Small intestine (tissue), 7 donors: ENCODE results near the gene CDH13. TPM values are rescaled to one million over a fixed set of nuclear protein-coding genes. Genes with fewer than 3 reads are reported as not detected.

ENCODE experiments used
- DNase-seq, 2 donors: peaks; one replicate each; pipeline versions ENCODE4 v3.0.0 to v3.0.0-alpha.2; 2013
- FAIRE-seq: peaks from 2 replicates; lab custom pipeline; 2012; peaks lifted over from hg19 to GRCh38; lab: Jason Lieb, UNC
- H3K27ac ChIP-seq, 3 donors: one replicate each; pipeline ENCODE4 v1.5.1; 2013; ENCODE audit warnings: low read length in 2 of 3, mild to moderate bottlenecking in 2 of 3, control low read depth in 1 of 3, inconsistent platforms in 1 of 3, low read depth in 1 of 3, moderate library complexity in 1 of 3
- H3K27me3 ChIP-seq, 3 donors: one replicate each; pipeline ENCODE4 v1.6.1; 2013; ENCODE audit warnings: low read length in 3 of 3, inconsistent platforms in 1 of 3; ENCODE audit not compliant: control insufficient read depth in 3 of 3, insufficient read depth in 3 of 3
- H3K36me3 ChIP-seq, 3 donors: one replicate each; pipeline ENCODE4 v1.6.1; 2013; ENCODE audit warnings: low read length in 3 of 3, inconsistent platforms in 1 of 3, low read depth in 1 of 3, mild to moderate bottlenecking in 1 of 3, moderate library complexity in 1 of 3; ENCODE audit not compliant: control insufficient read depth in 3 of 3, insufficient read depth in 2 of 3
- H3K4me1 ChIP-seq, 3 donors: one replicate each; pipeline ENCODE4 v1.6.1; 2013; ENCODE audit warnings: low read length in 2 of 3, inconsistent platforms in 1 of 3, low read depth in 1 of 3, mild to moderate bottlenecking in 1 of 3, moderate library complexity in 1 of 3; ENCODE audit not compliant: control insufficient read depth in 3 of 3, insufficient read depth in 2 of 3
- H3K4me3 ChIP-seq, 3 donors: one replicate each; pipeline ENCODE4 v1.5.1; 2013; ENCODE audit warnings: low read length in 3 of 3, control low read depth in 1 of 3, inconsistent platforms in 1 of 3, low read depth in 1 of 3, mild to moderate bottlenecking in 1 of 3, moderate library complexity in 1 of 3
- H3K9me3 ChIP-seq, 2 donors: one replicate each; pipeline ENCODE4 v1.6.1; 2013; ENCODE audit warnings: low read depth in 1 of 2, low read length in 1 of 2; ENCODE audit not compliant: control insufficient read depth in 2 of 2, insufficient read depth in 1 of 2
- WGBS, 3 donors: extraction: QIAGEN DNeasy Blood & Tissue Kit; methylation state at CpG; one replicate each; pipeline ENCODE4 v1.1.7; 2013; 5-methylcytosine and 5-hydroxymethylcytosine counted together
- polyA plus RNA-seq, 4 donors: library from polyadenylated mRNA; stranded (reverse) in 3 of 4; unstranded in 1 of 4; fragments of 200-250 nt in 3 of 4; fragments of 120-200 nt in 1 of 4; gene quantifications; one replicate each; pipeline versions ENCODE4 v1.2.1 to v1.2.3, GENCODE V29; 2013
- donor health status: healthy with polysubstance abuse.
- donor health status: control.
- donor health status: control.
- donor health status: Bipolar disorder and iron deficiency.
- donor health status: healthy.

The CDH13 gene
- polyA plus RNA-seq, 4 donors, result 0.27 to 15.0 (median 2.9) TPM; not detected in 1

DNA sequence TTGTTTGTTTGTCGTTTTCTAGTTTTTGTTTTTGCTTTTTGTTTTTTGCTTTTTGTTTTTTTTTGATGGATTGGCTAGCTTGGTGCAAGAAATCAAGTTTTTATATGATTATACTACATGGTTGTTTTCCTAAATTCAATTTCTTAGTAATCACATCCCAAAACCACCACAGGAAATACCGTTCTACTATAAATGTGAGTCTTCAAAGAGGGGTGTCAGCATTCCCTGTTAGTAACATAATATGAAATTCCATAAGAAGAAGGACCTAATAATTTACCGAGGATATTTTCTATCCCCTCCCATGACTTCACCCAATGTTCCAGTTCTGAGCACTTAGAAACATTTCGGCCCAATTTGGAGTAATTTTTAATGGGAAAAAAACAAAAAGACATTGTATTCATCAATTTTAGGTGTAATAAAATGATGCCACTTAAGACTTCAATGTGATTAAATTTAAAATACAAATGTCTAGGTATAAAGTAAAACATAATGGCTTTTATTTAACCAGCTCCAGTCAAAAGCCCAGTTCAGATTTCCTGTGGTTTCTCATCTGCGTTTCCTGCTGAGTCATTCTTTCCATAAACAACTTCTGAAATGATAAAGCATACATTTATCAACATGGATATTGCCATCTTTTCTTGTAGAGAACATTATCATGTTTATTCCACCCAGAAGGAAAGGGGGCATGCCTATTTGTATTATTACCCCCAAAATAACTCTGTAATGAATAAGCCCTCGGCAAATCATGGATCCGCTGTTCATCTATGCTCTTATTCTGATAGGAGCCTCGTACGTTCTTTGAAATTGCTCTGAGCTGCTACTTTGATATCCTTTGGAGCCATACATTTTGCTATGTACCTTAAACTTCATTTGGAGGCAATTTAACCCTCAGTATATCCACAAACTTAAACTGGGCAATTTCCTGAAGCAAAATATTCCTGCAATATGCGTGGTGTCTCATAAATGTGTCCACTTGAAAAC lies 1209.1 kb downstream of the CDH13 start:
- H3K4me1 ChIP-seq, result peaks cover 0 to 4% (median 0%) of the 10 kb centered on the region in 3 donors
- H3K27ac ChIP-seq, result no peak overlapping the region
- DNase-seq (peak in 1 of 2 donors; percentile 23), FAIRE-seq (no peak)
- no peaks in the 10 kb centered on the region for H3K36me3 ChIP-seq
- H3K9me3 ChIP-seq, result peaks cover 0 to 6% of the 10 kb centered on the region in 2 donors
- no peak overlapping the region for H3K4me3 ChIP-seq
- H3K27me3 ChIP-seq, result peaks cover 0 to 4% (median 0%) of the 10 kb centered on the region in 3 donors
- 56 to 64% (median 58%) methylated on average over 10 of the region's 10 CpGs for WGBS, 3 donors

DNA sequence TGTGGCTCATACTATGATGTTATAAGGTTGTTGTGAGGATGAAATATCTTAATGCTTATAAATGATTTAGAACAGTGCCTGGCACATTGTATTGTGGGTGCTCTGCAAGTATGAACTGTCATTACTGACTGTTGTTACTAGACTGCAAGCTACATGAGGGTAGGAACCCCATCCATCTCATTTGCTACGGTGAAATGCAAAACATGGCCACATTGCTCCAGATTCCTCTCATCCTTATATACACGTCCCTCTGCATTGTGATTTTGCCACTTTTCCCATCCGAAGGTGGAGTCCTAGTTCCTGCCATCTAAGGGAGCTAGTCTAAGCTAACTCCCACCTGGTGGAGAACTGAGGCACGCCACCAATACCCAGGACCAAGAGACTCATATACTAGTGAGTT lies 1210.8 kb downstream of the CDH13 start:
- peaks cover 0 to 3% (median 0%) of the 10 kb centered on the region in 3 donors for H3K27me3 ChIP-seq
- DNase-seq, result no peak
- H3K9me3 ChIP-seq, result peaks cover 0 to 6% of the 10 kb centered on the region in 2 donors
- H3K27ac ChIP-seq, result no peak overlapping the region
- no peak overlapping the region for H3K4me3 ChIP-seq
- no peaks in the 10 kb centered on the region for H3K36me3 ChIP-seq
- WGBS, 3 donors, result 85 to 89% (median 88%) methylated on average over 4 of the region's 4 CpGs
- FAIRE-seq, result no peak
- peaks cover 0 to 4% (median 0%) of the 10 kb centered on the region in 3 donors for H3K4me1 ChIP-seq

DNA sequence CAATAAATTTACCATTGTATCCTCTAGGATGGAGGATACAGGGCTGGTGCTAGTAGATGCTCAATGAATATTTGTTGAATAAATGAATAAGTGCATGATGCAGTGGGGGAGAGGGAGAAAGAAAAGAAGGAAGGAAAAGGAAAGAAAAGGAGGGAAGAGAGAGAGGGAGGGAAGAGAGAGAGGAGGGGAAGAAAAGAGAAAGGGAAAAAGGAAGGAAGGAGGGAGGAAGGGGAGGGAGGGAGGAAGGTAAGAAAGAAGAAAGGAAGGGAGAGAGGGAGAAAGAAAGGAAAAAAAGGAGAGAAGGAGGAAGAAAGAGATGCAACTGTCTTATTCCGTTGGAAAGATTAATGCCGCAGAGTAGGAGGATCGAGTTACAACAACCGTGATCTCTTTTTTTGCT lies 1211.4 kb downstream of the CDH13 start:
- Histone ChIP-seq H3K27ac (no peak overlapping the region), H3K36me3 (no peaks in the 10 kb centered on the region), H3K27me3 (peaks cover 0 to 3% (median 0%) of the 10 kb centered on the region in 3 donors), H3K9me3 (peaks cover 0 to under 1% of the 10 kb centered on the region in 2 donors), H3K4me3 (no peak overlapping the region), H3K4me1 (peaks cover 0 to 5% (median 4%) of the 10 kb centered on the region in 3 donors)
- no peak for FAIRE-seq
- DNase-seq, result no peak
- 80 to 88% (median 83%) methylated on average over 4 of the region's 4 CpGs for WGBS, 3 donors

DNA sequence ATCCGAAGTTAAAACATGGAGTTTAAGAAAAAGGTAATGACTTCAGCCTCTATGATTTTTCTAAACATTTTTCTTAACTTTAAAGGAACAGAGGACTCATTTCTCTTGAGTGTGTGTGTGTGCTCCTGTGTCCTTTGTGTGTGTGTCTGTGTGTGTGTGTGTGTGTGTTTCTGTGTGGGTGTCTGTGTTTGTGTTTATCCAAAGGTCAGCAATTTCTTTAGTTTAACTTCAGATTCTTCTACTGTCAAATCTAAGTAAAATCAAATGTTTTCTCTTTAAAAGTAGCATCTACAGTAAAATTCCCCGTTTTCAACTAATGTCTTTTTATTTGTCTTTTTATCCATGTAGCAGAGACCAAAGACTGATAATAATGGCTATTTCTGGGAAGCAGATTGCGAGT lies 1212.8 kb downstream of the CDH13 start:
- FAIRE-seq, result no peak

DNA sequence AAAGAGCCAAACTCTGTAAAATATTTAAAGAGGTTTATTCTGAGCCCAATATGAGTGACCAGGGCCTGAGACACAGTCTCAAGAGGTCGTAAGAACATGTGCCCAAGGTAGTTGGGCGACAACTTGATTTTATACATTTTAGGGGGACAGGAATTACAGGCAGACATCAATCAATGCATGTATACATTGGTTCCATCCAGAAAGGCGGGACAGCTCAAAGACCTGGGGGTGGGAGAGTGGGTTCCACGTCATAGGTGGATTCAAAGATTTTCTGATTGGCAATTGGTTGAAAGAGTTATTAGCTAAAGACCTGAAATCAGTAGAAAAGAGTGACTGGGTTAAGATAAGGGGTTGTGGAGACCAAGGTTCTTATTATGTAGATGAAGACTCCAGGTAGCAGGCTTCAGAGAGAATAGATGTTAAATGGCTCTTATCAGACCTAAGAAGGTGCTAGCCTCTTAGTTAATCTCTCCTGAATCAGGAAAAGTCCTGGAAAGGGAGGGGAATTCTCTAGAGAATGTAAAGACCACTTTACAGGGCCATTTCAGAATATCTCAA lies 1213.4 kb downstream of the CDH13 start:
- no peaks in the 10 kb centered on the region for H3K9me3 ChIP-seq
- no peak overlapping the region for H3K27ac ChIP-seq
- WGBS, 3 donors, result 62 to 91% (median 81%) methylated on average over 4 of the region's 4 CpGs
- H3K4me1 ChIP-seq, result peaks cover 0 to 8% (median 4%) of the 10 kb centered on the region in 3 donors
- FAIRE-seq (no peak), DNase-seq (no peak)
- no peaks in the 10 kb centered on the region for H3K36me3 ChIP-seq
- peaks cover 0 to 3% (median 0%) of the 10 kb centered on the region in 3 donors for H3K27me3 ChIP-seq
- no peak overlapping the region for H3K4me3 ChIP-seq

More for the DNA sequence above, 1212.8 kb downstream of the CDH13 start:
- WGBS, 3 donors, result 48 to 72% (median 56%) methylated on average over 3 of the region's 3 CpGs
- Histone ChIP-seq H3K27me3 (peaks cover 0 to 3% (median 0%) of the 10 kb centered on the region in 3 donors), H3K36me3 (no peaks in the 10 kb centered on the region), H3K27ac (no peak overlapping the region), H3K4me3 (no peak overlapping the region), H3K9me3 (no peaks in the 10 kb centered on the region), H3K4me1 (peaks cover 0 to 8% (median 4%) of the 10 kb centered on the region in 3 donors)
- no peak for DNase-seq

DNA sequence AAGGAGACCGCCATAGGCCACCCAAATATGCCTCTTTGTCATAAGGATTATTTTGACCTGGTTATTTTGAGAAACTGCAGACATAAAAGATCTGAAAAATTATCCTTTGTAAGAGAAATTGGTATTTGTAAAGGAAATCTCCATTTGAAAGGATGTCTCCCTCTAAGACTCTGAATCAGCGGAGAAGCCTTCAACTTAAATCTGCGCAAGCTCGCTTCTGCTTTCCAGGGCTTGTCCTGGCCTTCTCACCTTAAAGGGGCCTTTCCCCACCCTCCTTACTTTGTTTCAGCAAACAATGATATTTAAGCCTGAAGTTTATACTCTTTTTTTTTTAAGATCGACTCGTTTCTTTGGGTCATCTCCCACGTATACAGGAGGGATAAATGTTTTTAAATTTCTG lies 1215.5 kb downstream of the CDH13 start:
- Histone ChIP-seq H3K36me3 (no peaks in the 10 kb centered on the region), H3K27me3 (peaks cover 0 to 3% (median 0%) of the 10 kb centered on the region in 3 donors), H3K27ac (no peak overlapping the region), H3K4me1 (peaks cover 0 to 8% (median 0%) of the 10 kb centered on the region in 3 donors), H3K4me3 (no peak overlapping the region), H3K9me3 (no peaks in the 10 kb centered on the region)
- WGBS, 3 donors, result 71 to 84% (median 83%) methylated on average over 7 of the region's 7 CpGs
- FAIRE-seq (no peak), DNase-seq (no peak)

DNA sequence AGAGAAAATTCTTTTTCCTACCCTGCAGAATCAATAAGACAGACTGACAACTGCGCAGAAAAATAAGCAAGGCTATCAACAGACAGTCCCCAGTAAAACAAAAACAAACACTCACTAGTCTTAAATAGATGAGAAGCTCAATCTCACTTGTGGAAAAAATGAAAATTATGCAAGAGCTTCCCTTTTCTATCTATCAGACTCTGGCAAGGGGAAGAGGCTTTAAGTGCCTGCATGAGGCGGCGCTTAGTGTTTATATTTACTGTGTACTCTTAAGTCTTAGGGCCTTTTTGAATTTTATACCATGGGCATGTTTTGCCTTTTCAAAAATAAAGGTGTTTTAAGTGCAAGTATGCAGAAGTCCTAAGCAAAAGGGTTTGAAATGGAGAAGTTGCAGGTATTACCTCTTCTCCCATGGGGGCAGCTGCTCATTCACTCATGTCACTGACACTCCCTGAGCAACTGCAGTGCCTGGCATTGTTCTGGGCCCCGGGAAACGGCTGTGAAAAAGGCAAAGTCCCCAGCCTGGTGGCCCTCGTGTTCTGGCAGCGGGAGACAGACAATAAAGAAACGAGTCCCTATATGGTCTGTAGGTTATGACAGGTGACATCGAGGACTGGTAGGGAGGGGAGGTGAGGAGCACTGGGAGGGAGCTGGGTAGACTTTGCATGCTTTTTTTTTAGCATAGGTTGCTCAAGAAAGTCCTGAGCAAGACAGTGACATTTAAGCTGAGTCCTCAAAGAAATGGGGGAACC lies 1216.2 kb downstream of the CDH13 start:
- FAIRE-seq (no peak), DNase-seq (peak; percentile 31 to 72)
- 33 to 37% (median 35%) methylated on average over 9 of the region's 9 CpGs for WGBS, 3 donors
- Histone ChIP-seq H3K27me3 (no peaks in the 10 kb centered on the region), H3K4me3 (no peak overlapping the region), H3K36me3 (no peaks in the 10 kb centered on the region), H3K27ac (peak overlapping the region in 1 of 3 donors; percentile 1), H3K4me1 (peaks cover 0 to 8% (median 0%) of the 10 kb centered on the region in 3 donors), H3K9me3 (no peaks in the 10 kb centered on the region)

DNA sequence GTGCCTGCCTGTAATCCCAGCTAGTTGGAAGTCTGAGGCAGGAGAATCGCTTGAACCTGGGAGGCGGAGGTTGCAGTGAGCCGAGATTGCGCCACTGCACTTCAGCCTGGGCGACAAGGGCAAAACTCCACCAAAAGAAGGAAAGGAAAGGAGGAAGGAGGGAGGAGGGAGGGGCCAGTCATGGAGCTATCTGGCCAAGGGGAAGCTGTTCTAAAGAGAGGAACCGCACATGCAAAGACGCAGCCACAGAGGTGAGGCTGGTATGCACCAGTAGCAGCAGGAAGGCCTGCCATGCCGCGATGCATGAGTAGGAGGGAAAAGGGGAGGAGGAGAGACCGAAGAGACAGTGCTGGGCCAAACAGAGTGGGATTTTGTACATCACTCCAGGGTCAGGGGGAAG lies 1216.9 kb downstream of the CDH13 start:
- Histone ChIP-seq H3K27ac (no peak overlapping the region), H3K27me3 (no peaks in the 10 kb centered on the region), H3K9me3 (no peaks in the 10 kb centered on the region), H3K36me3 (no peaks in the 10 kb centered on the region), H3K4me1 (peaks cover 0 to 8% (median 0%) of the 10 kb centered on the region in 3 donors), H3K4me3 (no peak overlapping the region)
- DNase-seq, result no peak
- WGBS, 3 donors, result 53 to 58% (median 56%) methylated on average over 10 of the region's 10 CpGs
- no peak for FAIRE-seq
